ENCODE data around the gene SNAPC2. TPM values are rescaled to one million over a fixed set of nuclear protein-coding genes. Genes with fewer than 3 reads are reported as not detected.

Gene SNAPC2
- total RNA-seq, 6 donors from 2014 or later, result 5.2 to 28.0 (median 19.2) TPM

- peaks cover 26 to 59% (median 55%) of the 10 kb centered on the region in 4 donors for H3K36me3 ChIP-seq
- 94 to 97% methylated on average over 29 to 36 of the region's 54 CpGs for WGBS, 2 donors
- TF ChIP-seq POLR2AphosphoS5 (IDR thresholded peaks at IDR 0.05), result no peak
- TF ChIP-seq, protein P1, sequence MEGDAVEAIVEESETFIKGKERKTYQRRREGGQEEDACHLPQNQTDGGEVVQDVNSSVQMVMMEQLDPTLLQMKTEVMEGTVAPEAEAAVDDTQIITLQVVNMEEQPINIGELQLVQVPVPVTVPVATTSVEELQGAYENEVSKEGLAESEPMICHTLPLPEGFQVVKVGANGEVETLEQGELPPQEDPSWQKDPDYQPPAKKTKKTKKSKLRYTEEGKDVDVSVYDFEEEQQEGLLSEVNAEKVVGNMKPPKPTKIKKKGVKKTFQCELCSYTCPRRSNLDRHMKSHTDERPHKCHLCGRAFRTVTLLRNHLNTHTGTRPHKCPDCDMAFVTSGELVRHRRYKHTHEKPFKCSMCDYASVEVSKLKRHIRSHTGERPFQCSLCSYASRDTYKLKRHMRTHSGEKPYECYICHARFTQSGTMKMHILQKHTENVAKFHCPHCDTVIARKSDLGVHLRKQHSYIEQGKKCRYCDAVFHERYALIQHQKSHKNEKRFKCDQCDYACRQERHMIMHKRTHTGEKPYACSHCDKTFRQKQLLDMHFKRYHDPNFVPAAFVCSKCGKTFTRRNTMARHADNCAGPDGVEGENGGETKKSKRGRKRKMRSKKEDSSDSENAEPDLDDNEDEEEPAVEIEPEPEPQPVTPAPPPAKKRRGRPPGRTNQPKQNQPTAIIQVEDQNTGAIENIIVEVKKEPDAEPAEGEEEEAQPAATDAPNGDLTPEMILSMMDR (IDR thresholded peaks at IDR 0.05), result no peak
- TF ChIP-seq POLR2A (IDR thresholded peaks at IDR 0.05), result no peak
- TF ChIP-seq EP300 (IDR thresholded peaks at IDR 0.05), result no peak
Observed at GRCh38 chr19:7910321-7911161, 9.6 kb upstream of the SNAPC2 start.

GRCh38 chr19:7911508-7912143 lies 8.5 kb upstream of the SNAPC2 start:
- no peak for ATAC-seq (ENCODE audit: low FRiP score in 2 of 2)
- DNase-seq, result peak in 1 of 2 donors; percentile 70
- no peak overlapping the region for H3K4me3 ChIP-seq
- peaks cover 0 to 16% (median 10%) of the 10 kb centered on the region in 4 donors for H3K27me3 ChIP-seq
- no peak for TF ChIP-seq POLR2A (IDR thresholded peaks at IDR 0.05)
- TF ChIP-seq, protein P1 (IDR thresholded peaks at IDR 0.05), result no peak
- no peak for TF ChIP-seq EP300 (IDR thresholded peaks at IDR 0.05)
- peaks cover 8 to 23% (median 15%) of the 10 kb centered on the region in 4 donors for H3K4me1 ChIP-seq
- H3K36me3 ChIP-seq, result peaks cover 26 to 49% (median 46%) of the 10 kb centered on the region in 4 donors
- no peaks in the 10 kb centered on the region for H3K9me3 ChIP-seq
- no peak overlapping the region for H3K27ac ChIP-seq
- 87 to 93% methylated on average over 3 to 17 of the region's 18 CpGs for WGBS, 2 donors

More at GRCh38 chr19:7910321-7911161, 9.6 kb upstream of the SNAPC2 start:
- H3K4me3 ChIP-seq, result no peak overlapping the region
- H3K4me1 ChIP-seq, result peaks cover 6 to 23% (median 13%) of the 10 kb centered on the region in 4 donors
- no peak for ATAC-seq (ENCODE audit: low FRiP score in 2 of 2)
- peaks cover 0 to 5% (median under 1%) of the 10 kb centered on the region in 4 donors for H3K27me3 ChIP-seq
- H3K27ac ChIP-seq, result no peak overlapping the region
- no peaks in the 10 kb centered on the region for H3K9me3 ChIP-seq
- peak in 1 of 2 donors; percentile 75 for DNase-seq

DNA sequence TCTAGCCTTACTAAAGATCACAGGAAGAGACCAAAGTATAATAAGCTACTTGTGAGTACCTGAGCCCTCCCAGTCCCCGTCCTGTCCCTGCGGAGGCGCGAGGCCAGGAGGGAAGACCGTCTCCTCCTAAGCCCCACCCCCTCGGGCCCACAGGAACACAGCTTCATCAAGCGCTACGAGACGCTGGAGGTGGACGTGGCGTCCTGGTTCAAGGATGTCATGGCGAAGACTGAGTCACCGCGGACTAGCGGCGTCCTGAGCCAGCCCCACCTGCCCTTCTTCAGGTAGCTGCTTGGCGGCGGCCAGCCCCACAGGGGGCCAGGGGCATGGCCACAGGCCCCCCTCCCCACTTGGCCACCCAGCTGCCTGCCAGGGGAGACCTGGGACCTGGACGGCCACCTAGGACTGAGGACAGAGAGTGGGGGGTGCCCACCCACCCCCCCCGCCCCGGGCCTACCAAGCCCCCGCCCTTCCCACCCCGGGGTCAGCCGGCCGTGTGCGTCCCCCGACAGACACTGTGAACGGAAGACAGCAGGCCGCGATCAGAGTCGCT lies 7.9 kb upstream of the SNAPC2 start:
- TF ChIP-seq, protein P1 (IDR thresholded peaks at IDR 0.05), result no peak
- TF ChIP-seq POLR2AphosphoS5 (IDR thresholded peaks at IDR 0.05), result no peak
- no peak for TF ChIP-seq EP300 (IDR thresholded peaks at IDR 0.05)
- TF ChIP-seq POLR2A (IDR thresholded peaks at IDR 0.05), result no peak
- Histone ChIP-seq H3K9me3 (no peaks in the 10 kb centered on the region), H3K36me3 (peaks cover 26 to 47% (median 45%) of the 10 kb centered on the region in 4 donors), H3K4me3 (no peak overlapping the region), H3K27ac (no peak overlapping the region), H3K27me3 (peaks cover 0 to 22% (median 15%) of the 10 kb centered on the region in 4 donors), H3K4me1 (peaks cover 12 to 23% (median 19%) of the 10 kb centered on the region in 4 donors)
- DNase-seq (peak in 1 of 2 donors; percentile 77), ATAC-seq (ENCODE audit: low FRiP score in 2 of 2) (no peak)
- 95 to 97% methylated on average over 11 to 24 of the region's 31 CpGs for WGBS, 2 donors

- peaks cover 19 to 28% (median 24%) of the 10 kb centered on the region in 4 donors for H3K4me1 ChIP-seq
- 96 to 98% methylated on average over 34 to 39 of the region's 39 CpGs for WGBS, 2 donors
- TF ChIP-seq POLR2A (IDR thresholded peaks at IDR 0.05), result no peak
- no peak for TF ChIP-seq EP300 (IDR thresholded peaks at IDR 0.05)
- TF ChIP-seq, protein P1 (IDR thresholded peaks at IDR 0.05), result no peak
- no peak for TF ChIP-seq POLR2AphosphoS5 (IDR thresholded peaks at IDR 0.05)
- peaks cover 0 to 28% (median 20%) of the 10 kb centered on the region in 4 donors for H3K27me3 ChIP-seq
- ATAC-seq (ENCODE audit: low FRiP score in 2 of 2) (no peak), DNase-seq (peak in 1 of 2 donors; percentile 78)
- H3K4me3 ChIP-seq, result no peak overlapping the region
- H3K36me3 ChIP-seq, result peaks cover 26 to 47% (median 45%) of the 10 kb centered on the region in 4 donors
- no peak overlapping the region for H3K27ac ChIP-seq
- no peaks in the 10 kb centered on the region for H3K9me3 ChIP-seq
Observed at GRCh38 chr19:7912697-7913564, 7.2 kb upstream of the SNAPC2 start.

Measured in upper lobe of left lung (tissue), 6 donors.